Activated CD8-positive, alpha-beta memory T cell treated with anti-CD3 and anti-CD28 coated beads, Interleukin-2, amount 10 ng/mL, durations not matched to agents 7 days and 5 days (primary cell): Measurements from ENCODE around the gene STK11IP. TPM values are rescaled to one million over a fixed set of nuclear protein-coding genes. Genes with fewer than 3 reads are reported as not detected.

ENCODE experiments used
- microRNA-seq: library from miRNA; unstranded; fragments of <30 nt; microRNA quantifications from one replicate; pipeline ENCODE4 v1.2.0, GENCODE V29; 2022
- total RNA-seq, 2 experiments: library from RNA; stranded (reverse); gene quantifications; one replicate each; pipeline ENCODE4 v1.2.3, GENCODE V29; 2021

The STK11IP gene
- total RNA-seq, 2 experiments from 2014 or later, result 27.7 to 30.8 TPM

Small RNAs within 50 kb of the gene (microRNA-seq; reads per million reads assigned to microRNA genes)
- gene MIR3132, result not detected

Other genes starting within 250 kb of the STK11IP start
- gene DNPEP, start 209.9 kb upstream of the STK11IP start, total RNA-seq, result 10 to 100 TPM; 60.3 to 64.8 TPM
- not detected for gene DES, start 179.5 kb upstream of the STK11IP start, total RNA-seq
- 1 to 10 TPM in 1 of 2 experiments, under 1 TPM in 1; 0.52 to 1.3 TPM for gene SPEG, start 163.0 kb upstream of the STK11IP start, total RNA-seq
- gene GMPPA, start 99.0 kb upstream of the STK11IP start, total RNA-seq, result 10 to 100 TPM; 36.5 to 42.6 TPM
- under 1 TPM in 1 of 2 experiments, not detected in 1; 0.09 TPM for gene ASIC4, start 83.4 kb upstream of the STK11IP start, total RNA-seq
- gene CHPF, start 54.0 kb upstream of the STK11IP start, total RNA-seq, result 10 to 100 TPM; 14.2 to 24.4 TPM
- gene TMEM198, start 53.8 kb upstream of the STK11IP start, total RNA-seq, result 1 to 10 TPM; 1.8 to 2.8 TPM
- under 1 TPM in 1 of 2 experiments, not detected in 1; 0.16 TPM for gene OBSL1, start 26.3 kb upstream of the STK11IP start, total RNA-seq
- not detected for gene INHA, start 25.5 kb upstream of the STK11IP start, total RNA-seq
- not detected for gene SLC4A3, start 29.8 kb downstream of the STK11IP start, total RNA-seq